PC-3 (cell line): Measurements from ENCODE around the gene DUSP28. TPM values are rescaled to one million over a fixed set of nuclear protein-coding genes. Genes with fewer than 3 reads are reported as not detected.

Experiments used
- ATAC-seq: fragments of 200-7000 bp; cut with Tn5 transposase; 2 replicates; pipeline ENCODE4 v1.9.1; 2020; ENCODE audit warnings: mild to moderate bottlenecking, moderate library complexity
- BruUV-seq: library from RNA; stranded (reverse); fragments of 400-500 nt; replicated peaks from 2 replicates; lab custom pipeline; 2021; lab: Mats Ljungman, UMichigan
- CTCF ChIA-PET: fragments of 300-600 bp; sonication (Branson Sonifier 250); formaldehyde crosslinking; loops from one replicate; lab custom pipeline; 2022; ENCODE audit warnings: antibody characterized with exemption; lab: Charles Lee
- POLR2A ChIA-PET: fragments of 300-600 bp; sonication (Branson Sonifier 250); formaldehyde crosslinking; loops from one replicate; lab custom pipeline; 2022; ENCODE audit warnings: antibody characterized with exemption; ENCODE audit not compliant: unreplicated experiment; lab: Charles Lee
- DNase-seq: peaks from one replicate; pipeline ENCODE4 v3.0.0-alpha.2; 2015
- H2AFZ ChIP-seq: fragments of 300-600 bp; sonication (generic); 2 replicates; pipeline ENCODE4 v1.6.0; 2016; ENCODE audit warnings: antibody characterized with exemption, low read length
- H3F3A ChIP-seq: fragments of 300-600 bp; sonication (generic); one replicate; pipeline ENCODE4 v1.6.0; 2017; ENCODE audit warnings: antibody characterized with exemption, low read length, control low read depth, mild to moderate bottlenecking; ENCODE audit not compliant: unreplicated experiment
- H3K27ac ChIP-seq: fragments of 300-600 bp; sonication (generic); 2 replicates; pipeline ENCODE4 v1.5.1; 2016; ENCODE audit warnings: mild to moderate bottlenecking, low read length
- H3K27me3 ChIP-seq: fragments of 300-600 bp; sonication (generic); 2 replicates; pipeline ENCODE4 v1.6.1; 2016; ENCODE audit warnings: low read length, mixed read lengths
- H3K36me3 ChIP-seq: fragments of 300-600 bp; sonication (generic); 2 replicates; pipeline ENCODE4 v1.6.1; 2016; ENCODE audit warnings: low read depth, mixed run types, low read length, mixed read lengths
- H3K4me1 ChIP-seq: fragments of 300-600 bp; sonication (generic); 2 replicates; pipeline ENCODE4 v1.5.1; 2016; ENCODE audit warnings: low read length; ENCODE audit not compliant: insufficient read depth
- H3K4me2 ChIP-seq: fragments of 300-600 bp; sonication (generic); 2 replicates; pipeline ENCODE4 v1.6.0; 2016; ENCODE audit warnings: low read length
- H3K4me3 ChIP-seq: fragments of 300-600 bp; sonication (generic); 2 replicates; pipeline ENCODE4 v1.5.1; 2016; ENCODE audit warnings: mild to moderate bottlenecking, low read length, mixed read lengths
- H3K79me2 ChIP-seq: fragments of 300-600 bp; sonication (generic); 2 replicates; pipeline ENCODE4 v1.6.1; 2017; ENCODE audit warnings: low read length, mixed read lengths
- H3K9ac ChIP-seq: fragments of 300-600 bp; sonication (generic); 2 replicates; pipeline ENCODE4 v1.6.0; 2016; ENCODE audit warnings: mild to moderate bottlenecking, low read length
- H3K9me2 ChIP-seq: fragments of 300-600 bp; sonication (generic); replicated peaks from 2 replicates; pipeline ENCODE4 v1.6.1; 2016; ENCODE audit warnings: mixed run types, low read length, mixed read lengths
- H3K9me3 ChIP-seq: fragments of 300-600 bp; sonication (generic); 2 replicates; pipeline ENCODE4 v1.6.1; 2016; ENCODE audit warnings: low read length, mixed read lengths
- H4K20me1 ChIP-seq: fragments of 300-600 bp; sonication (generic); 2 replicates; pipeline ENCODE4 v1.6.1; 2016; ENCODE audit warnings: low read length, mixed read lengths
- EZH2 ChIP-seq: fragments of 300-600 bp; sonication (generic); IDR thresholded peaks from one replicate; pipeline ENCODE4 v1.6.1; 2017; ENCODE audit warnings: antibody characterized with exemption, mild to moderate bottlenecking, low read length; ENCODE audit not compliant: unreplicated experiment
- EZH2phosphoT487 ChIP-seq: fragments of 300-600 bp; sonication (generic); IDR thresholded peaks from 2 replicates; pipeline ENCODE4 v1.6.1; 2018; ENCODE audit warnings: mild to moderate bottlenecking, antibody characterized with exemption, low read length, borderline replicate concordance
- intact Hi-C: fragments of 100-400 bp; cut with micrococcal nuclease; formaldehyde crosslinking; loops from 2 replicates; pipeline ENCODE4 v1.9.0; 2023
- total RNA-seq: library from RNA; depleted of rRNA; stranded (reverse); fragments of >200 nt; gene quantifications from 2 replicates; pipeline ENCODE4 v1.2.3, GENCODE V29; 2014
- TF ChIP-seq, protein P1 (sequence below): fragments of 300-600 bp; sonication (generic); conservative IDR thresholded peaks from 2 replicates; pipeline ENCODE4 v1.5.1; 2017; ENCODE audit warnings: antibody characterized with exemption, low read depth, mild to moderate bottlenecking, low read length

The DUSP28 gene
- total RNA-seq, 1 experiment from 2014 or later: 8.3 TPM

DNA sequence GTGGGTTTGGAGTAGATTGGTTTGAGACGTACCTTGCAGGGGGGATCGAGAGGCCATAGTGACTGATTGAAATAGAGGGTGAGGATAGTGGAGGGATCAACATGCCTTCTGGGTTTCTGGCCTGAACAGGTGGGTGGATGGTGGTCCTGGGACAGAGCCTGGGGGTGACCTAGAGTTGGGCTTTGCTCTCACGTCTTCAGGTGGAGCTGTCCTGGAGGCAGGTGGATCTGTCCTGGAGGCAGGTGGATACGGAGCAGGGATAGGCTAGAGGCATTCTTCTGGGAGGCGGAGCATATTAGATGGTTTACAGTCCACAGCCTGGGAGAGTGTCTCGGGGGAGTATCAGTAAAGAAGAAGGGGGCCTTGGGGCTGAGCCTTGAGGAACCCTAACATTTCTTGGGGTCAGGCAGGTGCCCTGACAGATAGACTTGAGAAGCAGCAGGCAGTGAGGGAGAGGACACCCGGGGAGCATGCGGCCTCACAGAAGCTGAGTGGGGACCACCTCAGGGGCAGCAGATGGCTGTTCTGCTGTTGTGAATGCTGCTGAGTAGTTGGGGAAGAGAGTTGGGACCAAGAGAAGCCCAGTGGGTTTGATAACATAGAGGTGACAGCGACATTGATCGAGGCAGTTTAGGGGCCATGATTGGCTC lies 28.0 kb downstream of the DUSP28 start:
- Histone ChIP-seq H3K79me2 (peaks cover 87% of the 10 kb centered on the region), H3K27ac (no peak overlapping the region), H3K9me2 (no peaks in the 10 kb centered on the region), H3K4me1 (peaks cover 24% of the 10 kb centered on the region), H3K4me3 (peak overlapping the region; percentile 93), H3K9ac (no peak overlapping the region), H2AFZ (no peak overlapping the region), H3F3A (no peaks in the 10 kb centered on the region), H3K9me3 (no peaks in the 10 kb centered on the region), H3K27me3 (no peaks in the 10 kb centered on the region), H4K20me1 (peaks cover 8% of the 10 kb centered on the region; the same call in 1 of the 2 replicates), H3K4me2 (peak overlapping the region; percentile 96), H3K36me3 (no peaks in the 10 kb centered on the region)
- ChIA-PET POLR2A (interaction anchor here (0.6 kb wide), 1 partner anchor 18 kb away, joined by 4 read pairs; no protein-coding TSS in a partner anchor), CTCF (no interaction called here)
- no peak for DNase-seq
- TF ChIP-seq, protein P1, sequence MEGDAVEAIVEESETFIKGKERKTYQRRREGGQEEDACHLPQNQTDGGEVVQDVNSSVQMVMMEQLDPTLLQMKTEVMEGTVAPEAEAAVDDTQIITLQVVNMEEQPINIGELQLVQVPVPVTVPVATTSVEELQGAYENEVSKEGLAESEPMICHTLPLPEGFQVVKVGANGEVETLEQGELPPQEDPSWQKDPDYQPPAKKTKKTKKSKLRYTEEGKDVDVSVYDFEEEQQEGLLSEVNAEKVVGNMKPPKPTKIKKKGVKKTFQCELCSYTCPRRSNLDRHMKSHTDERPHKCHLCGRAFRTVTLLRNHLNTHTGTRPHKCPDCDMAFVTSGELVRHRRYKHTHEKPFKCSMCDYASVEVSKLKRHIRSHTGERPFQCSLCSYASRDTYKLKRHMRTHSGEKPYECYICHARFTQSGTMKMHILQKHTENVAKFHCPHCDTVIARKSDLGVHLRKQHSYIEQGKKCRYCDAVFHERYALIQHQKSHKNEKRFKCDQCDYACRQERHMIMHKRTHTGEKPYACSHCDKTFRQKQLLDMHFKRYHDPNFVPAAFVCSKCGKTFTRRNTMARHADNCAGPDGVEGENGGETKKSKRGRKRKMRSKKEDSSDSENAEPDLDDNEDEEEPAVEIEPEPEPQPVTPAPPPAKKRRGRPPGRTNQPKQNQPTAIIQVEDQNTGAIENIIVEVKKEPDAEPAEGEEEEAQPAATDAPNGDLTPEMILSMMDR: no peak
- TF ChIP-seq EZH2phosphoT487 (no peak), EZH2 (no peak)
- no TSS peak for BruUV-seq
- intact Hi-C loops: no loop called here
- no peak for ATAC-seq

DNA sequence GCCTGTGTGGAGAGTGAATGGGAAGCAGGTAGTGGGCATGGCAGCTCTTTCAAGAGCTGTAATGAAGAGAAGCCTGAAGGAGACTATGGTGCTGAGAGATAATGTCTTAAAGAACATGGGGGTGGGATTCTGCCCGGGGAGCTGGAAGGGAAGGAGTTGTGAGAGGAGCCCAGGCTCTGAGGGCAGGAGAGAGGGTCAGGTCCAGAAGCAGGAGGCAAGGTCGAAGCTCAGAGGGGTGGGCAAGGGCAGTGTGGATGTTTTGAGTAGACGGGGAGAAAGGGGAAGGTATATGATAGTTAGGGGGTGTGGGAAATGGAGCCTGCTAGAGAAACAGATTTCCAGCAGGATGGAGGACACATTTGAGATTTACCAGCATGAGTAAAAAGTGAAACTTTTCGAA lies 28.5 kb downstream of the DUSP28 start:
- peaks cover 81% of the 10 kb centered on the region for H3K79me2 ChIP-seq
- no TSS peak for BruUV-seq
- POLR2A ChIA-PET: interaction anchor here (0.6 kb wide), 1 partner anchor 17 kb away, joined by 4 read pairs; no protein-coding TSS in a partner anchor

More for the DNA sequence above, 28.5 kb downstream of the DUSP28 start:
- Histone ChIP-seq H3K27me3 (no peaks in the 10 kb centered on the region), H3K9me3 (no peaks in the 10 kb centered on the region), H3K27ac (no peak overlapping the region), H3K4me1 (peaks cover 21% of the 10 kb centered on the region), H3K4me2 (peak overlapping the region; percentile 96), H4K20me1 (peaks cover 8% of the 10 kb centered on the region; the same call in 1 of the 2 replicates), H3K36me3 (no peaks in the 10 kb centered on the region), H3K9me2 (no peaks in the 10 kb centered on the region), H3F3A (no peaks in the 10 kb centered on the region), H3K9ac (no peak overlapping the region), H3K4me3 (no peak overlapping the region), H2AFZ (no peak overlapping the region)
- DNase-seq: no peak
- no peak for ATAC-seq
- intact Hi-C loops: no loop called here
- no peak for TF ChIP-seq EZH2
- TF ChIP-seq EZH2phosphoT487: no peak
- TF ChIP-seq, protein P1: no peak
- CTCF ChIA-PET: no interaction called here
